Lung (tissue), 12 donors: ENCODE measurements around the gene NPM3. TPM values are rescaled to one million over a fixed set of nuclear protein-coding genes. Genes with fewer than 3 reads are reported as not detected.

Experiments
- ATAC-seq: fragments of 200-7000 bp; cut with Tn5 transposase; one replicate; pipeline ENCODE4 v1.9.1; 2020; ENCODE audit warnings: moderate number of reproducible peaks; ENCODE audit not compliant: insufficient read depth, low FRiP score
- DNase-seq, 3 donors: peaks; one replicate each; pipeline ENCODE4 v3.0.0-alpha.2; 2013 to 2017
- H3K27ac ChIP-seq, 2 donors: one replicate each; pipeline ENCODE4 v1.5.1; 2013; ENCODE audit warnings: mild to moderate bottlenecking in 2 of 2, moderate library complexity in 2 of 2, control low read depth in 1 of 2, inconsistent platforms in 1 of 2, low read depth in 1 of 2, low read length in 1 of 2
- H3K27me3 ChIP-seq, 3 donors: one replicate each; pipeline ENCODE4 v1.5.1; 2013; ENCODE audit warnings: low read length in 2 of 3; ENCODE audit not compliant: control insufficient read depth in 3 of 3, insufficient read depth in 3 of 3
- H3K36me3 ChIP-seq, 4 donors: one replicate each; pipeline ENCODE4 v1.5.1; 2013; ENCODE audit warnings: low read length in 4 of 4, mild to moderate bottlenecking in 1 of 4, moderate library complexity in 1 of 4; ENCODE audit not compliant: control insufficient read depth in 4 of 4, insufficient read depth in 4 of 4
- H3K4me1 ChIP-seq, 5 donors: one replicate each; pipeline ENCODE4 v1.5.1; 2013; ENCODE audit warnings: low read length in 5 of 5, mild to moderate bottlenecking in 2 of 5, moderate library complexity in 1 of 5; ENCODE audit not compliant: control insufficient read depth in 5 of 5, insufficient read depth in 5 of 5
- H3K4me3 ChIP-seq: one replicate; pipeline ENCODE4 v1.5.1; 2013; ENCODE audit warnings: mild to moderate bottlenecking, control low read depth, moderate library complexity
- H3K9ac ChIP-seq, 2 donors: one replicate each; pipeline ENCODE4 v1.5.1; 2013; ENCODE audit warnings: low read length in 2 of 2, control low read depth in 1 of 2; ENCODE audit not compliant: insufficient read depth in 1 of 2
- H3K9me3 ChIP-seq, 4 donors: one replicate each; pipeline ENCODE4 v1.5.1; 2013; ENCODE audit warnings: low read length in 3 of 4, mild to moderate bottlenecking in 1 of 4, moderate library complexity in 1 of 4; ENCODE audit not compliant: control insufficient read depth in 4 of 4, insufficient read depth in 3 of 4
- CTCF ChIP-seq: IDR thresholded peaks from 2 replicates; pipeline ENCODE4 v1.5.1; 2012; ENCODE audit warnings: mild to moderate bottlenecking; ENCODE audit errors: control extremely low read depth, extremely low read depth
- WGBS, 2 donors: extraction: QIAGEN DNeasy Blood & Tissue Kit; methylation state at CpG; one replicate each; pipeline ENCODE4 v1.1.7; 2013; 5-methylcytosine and 5-hydroxymethylcytosine counted together
- polyA plus RNA-seq, 2 donors: library from polyadenylated mRNA; stranded (reverse); fragments of 200-250 nt; gene quantifications; one replicate each; pipeline ENCODE4 v1.2.1, GENCODE V29; 2013
- total RNA-seq, 2 donors: library from RNA; depleted of rRNA in 1 of 2; stranded (reverse); fragments of >200 nt in 1 of 2; gene quantifications; one replicate each; pipeline ENCODE4 v1.2.1, GENCODE V29; 2014 to 2021
- donor health status: control.
- donor health status: control.
- donor health status: Bipolar disorder and iron deficiency.
- donor health status: healthy.
- donor health status: DM: yes; HTN: yes; CAD: no.

Gene NPM3
- total and polyA plus RNA-seq, 4 donors = 18.1 to 36.3 (median 24.2) TPM

- Histone ChIP-seq H3K4me1 (peaks cover 0 to 12% (median 2%) of the 10 kb centered on the region in 5 donors), H3K9ac (no peak overlapping the region), H3K27me3 (peaks cover 0 to 57% (median 47%) of the 10 kb centered on the region in 3 donors), H3K27ac (no peak overlapping the region), H3K36me3 (no peaks in the 10 kb centered on the region), H3K4me3 (no peak overlapping the region), H3K9me3 (peaks cover 0 to 10% (median 0%) of the 10 kb centered on the region in 4 donors)
- TF ChIP-seq CTCF = no peak
- DNase-seq = no peak
- no peak for ATAC-seq
- WGBS, 2 donors = 90 to 91% methylated on average over 10 of the region's 10 CpGs
Observed at GRCh38 chr10:101771380-101771779, 11.9 kb downstream of the NPM3 start.

- Histone ChIP-seq H3K4me1 (peaks cover 0 to 12% (median 2%) of the 10 kb centered on the region in 5 donors), H3K9ac (no peak overlapping the region), H3K27ac (no peak overlapping the region), H3K4me3 (no peak overlapping the region), H3K36me3 (no peaks in the 10 kb centered on the region), H3K9me3 (peaks cover 0 to 11% (median 0%) of the 10 kb centered on the region in 4 donors), H3K27me3 (peaks cover 0 to 63% (median 47%) of the 10 kb centered on the region in 3 donors)
- 74 to 78% methylated on average over 41 of the region's 41 CpGs for WGBS, 2 donors
- ATAC-seq (no peak), DNase-seq (no peak)
- TF ChIP-seq CTCF = no peak
Observed at GRCh38 chr10:101770331-101771215, 12.7 kb downstream of the NPM3 start.

- H3K4me3 ChIP-seq = no peak overlapping the region
- H3K27me3 ChIP-seq = peaks cover 0 to 60% (median 42%) of the 10 kb centered on the region in 3 donors
- peaks cover 0 to 11% (median 0%) of the 10 kb centered on the region in 4 donors for H3K9me3 ChIP-seq
- H3K4me1 ChIP-seq = peaks cover 0 to 12% (median 0%) of the 10 kb centered on the region in 5 donors
- no peak for TF ChIP-seq CTCF
- 87 to 92% methylated on average over 5 of the region's 5 CpGs for WGBS, 2 donors
- DNase-seq = no peak
- H3K36me3 ChIP-seq = no peaks in the 10 kb centered on the region
- H3K27ac ChIP-seq = no peak overlapping the region
- H3K9ac ChIP-seq = no peak overlapping the region
- ATAC-seq = no peak
Observed at GRCh38 chr10:101769541-101770180, 13.6 kb downstream of the NPM3 start.
